H1 (cell line): ENCODE results near the gene NOLC1. TPM values are rescaled to one million over a fixed set of nuclear protein-coding genes. Genes with fewer than 3 reads are reported as not detected.

ENCODE experiments used
- CTCF ChIA-PET: fragments of 300-600 bp; sonication (Branson Sonifier 250); formaldehyde crosslinking; loops from one replicate; lab custom pipeline; 2021; ENCODE audit not compliant: partially characterized antibody; lab: Charles Lee
- POLR2A ChIA-PET: fragments of 300-600 bp; sonication (Branson Sonifier 250); formaldehyde crosslinking; loops from one replicate; lab custom pipeline; 2021; ENCODE audit warnings: inconsistent platforms; ENCODE audit not compliant: partially characterized antibody; lab: Charles Lee
- DNase-seq, 2 experiments: peaks; one replicate each; pipeline versions ENCODE4 v3.0.0 to v3.0.0-alpha.2; 2010 to 2022; ENCODE audit warnings: low spot score in 2 of 2, low read depth in 1 of 2, mixed read lengths in 1 of 2
- FAIRE-seq: peaks from 2 replicates; lab custom pipeline; 2011; peaks lifted over from hg19 to GRCh38; lab: Jason Lieb, UNC
- H2AFZ ChIP-seq: 2 replicates; pipeline ENCODE4 v1.8.1; 2012; ENCODE audit warnings: low read length, inconsistent platforms
- H2AK5ac ChIP-seq: 2 replicates; pipeline ENCODE4 v1.6.1; 2013; ENCODE audit warnings: low read depth, low read length
- H2BK120ac ChIP-seq: replicated peaks from 2 replicates; pipeline ENCODE3; 2013; ENCODE audit warnings: low read depth, low read length, inconsistent platforms
- H2BK12ac ChIP-seq: 2 replicates; pipeline ENCODE4 v1.6.1; 2013; ENCODE audit warnings: low read depth, low read length
- H2BK15ac ChIP-seq: 2 replicates; pipeline ENCODE4 v1.6.1; 2013; ENCODE audit warnings: low read length
- H2BK20ac ChIP-seq: 2 replicates; pipeline ENCODE4 v1.6.1; 2013; ENCODE audit warnings: low read length
- H2BK5ac ChIP-seq: 2 replicates; pipeline ENCODE4 v1.6.1; 2013; ENCODE audit warnings: low read depth, low read length
- H3K14ac ChIP-seq: 2 replicates; pipeline ENCODE4 v1.6.1; 2013; ENCODE audit warnings: inconsistent platforms; ENCODE audit not compliant: insufficient read length
- H3K18ac ChIP-seq: 2 replicates; pipeline ENCODE4 v1.6.1; 2013; ENCODE audit warnings: low read length; ENCODE audit errors: extremely low read depth
- H3K23ac ChIP-seq: 2 replicates; pipeline ENCODE4 v1.6.1; 2013; ENCODE audit warnings: inconsistent platforms; ENCODE audit not compliant: insufficient read length
- H3K23me2 ChIP-seq: 2 replicates; pipeline ENCODE4 v1.6.1; 2013; ENCODE audit warnings: low read depth, low read length
- H3K27ac ChIP-seq: 2 replicates; pipeline ENCODE4 v1.6.1; 2011; ENCODE audit warnings: low read depth, low read length, inconsistent platforms
- H3K27me3 ChIP-seq, 4 experiments: replicated peaks in 1 of 4; 1 replicate in 1 of 4; 2 replicates in 3 of 4; pipeline versions ENCODE4 v1.6.1 to v1.8.1; 2011 to 2013; ENCODE audit warnings: low read length in 3 of 4, mild to moderate bottlenecking in 3 of 4, inconsistent platforms in 2 of 4, mixed read lengths in 2 of 4, moderate library complexity in 1 of 4; ENCODE audit not compliant: control insufficient read depth in 3 of 4, insufficient read depth in 3 of 4; ENCODE audit errors: extremely low read depth in 1 of 4
- H3K36me3 ChIP-seq, 4 experiments: 2 replicates each; pipeline versions ENCODE4 v1.6.1 to v1.8.1; 2011 to 2013; ENCODE audit warnings: mild to moderate bottlenecking in 4 of 4, low read length in 3 of 4, moderate library complexity in 2 of 4, control low read depth in 1 of 4, inconsistent platforms in 1 of 4; ENCODE audit not compliant: insufficient read depth in 4 of 4, control insufficient read depth in 2 of 4
- H3K4ac ChIP-seq: replicated peaks from 2 replicates; pipeline ENCODE3; 2013; ENCODE audit warnings: low read length, low read depth, mixed read lengths, inconsistent platforms; ENCODE audit not compliant: insufficient read length
- H3K4me1 ChIP-seq, 4 experiments: replicated peaks in 1 of 4; 1 replicate in 1 of 4; 2 replicates in 3 of 4; pipeline versions ENCODE4 v1.6.1 to v1.8.1; 2011 to 2013; ENCODE audit warnings: low read length in 3 of 4, inconsistent platforms in 2 of 4, mixed read lengths in 1 of 4; ENCODE audit not compliant: insufficient read depth in 4 of 4, control insufficient read depth in 3 of 4
- H3K4me2 ChIP-seq, 2 experiments: 2 replicates each; pipeline versions ENCODE4 v1.6.1 to v1.8.1; 2011 to 2013; ENCODE audit warnings: low read depth in 2 of 2, low read length in 2 of 2, control low read depth in 1 of 2, inconsistent platforms in 1 of 2, mild to moderate bottlenecking in 1 of 2; ENCODE audit not compliant: insufficient read depth in 1 of 2
- H3K4me3 ChIP-seq, 4 experiments: fragments of 200-600, 300-600 bp in 1 of 4; sonication (generic), shearing (Covaris generic), sonication (Bioruptor Twin) in 1 of 4; 2 replicates each; pipeline versions ENCODE4 v1.5.1 to v1.8.1; 2011 to 2016; ENCODE audit warnings: low read length in 4 of 4, low read depth in 3 of 4, control low read depth in 2 of 4, inconsistent platforms in 2 of 4, mild to moderate bottlenecking in 2 of 4, mixed read lengths in 1 of 4, moderate library complexity in 1 of 4; ENCODE audit not compliant: insufficient read depth in 2 of 4; ENCODE audit errors: extremely low read depth in 1 of 4
- H3K56ac ChIP-seq: replicated peaks from 2 replicates; pipeline ENCODE3; 2013; ENCODE audit warnings: low read depth, mild to moderate bottlenecking, mixed read lengths, low read length, inconsistent platforms; ENCODE audit not compliant: insufficient read length
- H3K79me1 ChIP-seq: 2 replicates; pipeline ENCODE4 v1.6.1; 2013; ENCODE audit warnings: low read depth, low read length, control low read depth
- H3K79me2 ChIP-seq, 2 experiments: 2 replicates each; pipeline versions ENCODE4 v1.6.1 to v1.8.1; 2012 to 2013; ENCODE audit warnings: low read length in 2 of 2, mild to moderate bottlenecking in 2 of 2, inconsistent platforms in 1 of 2; ENCODE audit not compliant: insufficient read depth in 2 of 2, control insufficient read depth in 1 of 2
- H3K9ac ChIP-seq, 4 experiments: replicated peaks in 1 of 4; 1 replicate in 1 of 4; 2 replicates in 3 of 4; pipeline versions ENCODE4 v1.6.1 to v1.8.1; 2011 to 2013; ENCODE audit warnings: low read depth in 3 of 4, low read length in 3 of 4, control low read depth in 2 of 4, mild to moderate bottlenecking in 2 of 4, moderate library complexity in 2 of 4, inconsistent platforms in 1 of 4; ENCODE audit errors: extremely low read depth in 1 of 4
- H3K9me3 ChIP-seq, 2 experiments: 2 replicates each; pipeline versions ENCODE4 v1.6.1 to v1.8.1; 2012 to 2013; ENCODE audit warnings: mild to moderate bottlenecking in 2 of 2, moderate library complexity in 2 of 2, control low read depth in 1 of 2, inconsistent platforms in 1 of 2, low read depth in 1 of 2, low read length in 1 of 2, mixed read lengths in 1 of 2; ENCODE audit not compliant: insufficient read depth in 2 of 2
- H4K20me1 ChIP-seq, 2 experiments: replicated peaks in 1 of 2; 2 replicates each; pipeline versions ENCODE3 to v1.8.1; 2011 to 2013; ENCODE audit warnings: inconsistent platforms in 2 of 2, low read length in 2 of 2, mild to moderate bottlenecking in 1 of 2; ENCODE audit not compliant: insufficient read depth in 2 of 2, control insufficient read depth in 1 of 2
- H4K5ac ChIP-seq: 2 replicates; pipeline ENCODE4 v1.6.1; 2013; ENCODE audit warnings: low read length, low read depth, mixed read lengths, inconsistent platforms; ENCODE audit not compliant: insufficient read length
- H4K8ac ChIP-seq: 2 replicates; pipeline ENCODE4 v1.8.0; 2013; ENCODE audit warnings: mild to moderate bottlenecking, moderate library complexity, low read length, inconsistent platforms; ENCODE audit not compliant: insufficient read depth; ENCODE audit errors: extremely low read depth
- H4K91ac ChIP-seq: replicated peaks from 2 replicates; pipeline ENCODE3; 2013; ENCODE audit warnings: low read length, mixed read lengths, inconsistent platforms; ENCODE audit not compliant: insufficient read length
- BCL11A ChIP-seq, 2 experiments: IDR thresholded peaks; one replicate each; pipeline ENCODE4 v1.6.1; 2011; ENCODE audit warnings: low read depth in 2 of 2, low read length in 2 of 2, mild to moderate bottlenecking in 2 of 2
- BRCA1 ChIP-seq: IDR thresholded peaks from 2 replicates; pipeline ENCODE4 v1.6.1; 2012; ENCODE audit warnings: low read depth, low read length, improper control_type of control experiment
- CBX8 ChIP-seq: fragments of 300-800, 300-1000 bp; sonication (generic); IDR thresholded peaks from 2 replicates; pipeline ENCODE4 v1.7.1; 2016; ENCODE audit warnings: low read depth, low read length, borderline replicate concordance
- CTBP2 ChIP-seq: IDR thresholded peaks from 2 replicates; pipeline ENCODE4 v1.7.0; 2011; ENCODE audit warnings: borderline replicate concordance, mild to moderate bottlenecking, moderate library complexity, mixed read lengths, low read length; ENCODE audit not compliant: insufficient read depth, insufficient read length
- FOSL1 ChIP-seq: IDR thresholded peaks from 2 replicates; pipeline ENCODE4 v1.6.1; 2011; ENCODE audit warnings: mild to moderate bottlenecking, low read depth, low read length, moderate library complexity; ENCODE audit not compliant: insufficient read depth
- HDAC2 ChIP-seq, 2 experiments: fragments of 300-600 bp in 1 of 2; sonication (generic) in 1 of 2; IDR thresholded peaks; 2 replicates each; pipeline ENCODE4 v1.6.1; 2011 to 2012; ENCODE audit warnings: low read depth in 2 of 2, low read length in 2 of 2, mild to moderate bottlenecking in 2 of 2, moderate library complexity in 2 of 2, borderline replicate concordance in 1 of 2, inconsistent platforms in 1 of 2
- PHF8 ChIP-seq: fragments of 200-600 bp; sonication (generic); conservative IDR thresholded peaks from 2 replicates; pipeline ENCODE4 v1.7.1; 2012; ENCODE audit warnings: low read depth, mild to moderate bottlenecking, inconsistent platforms, low read length, moderate library complexity
- POLR2A ChIP-seq, 2 experiments: IDR thresholded peaks; 1 replicate in 1 of 2; 2 replicates in 1 of 2; pipeline ENCODE4 v1.6.1; 2011; ENCODE audit warnings: low read depth in 2 of 2, low read length in 2 of 2, mild to moderate bottlenecking in 2 of 2; ENCODE audit errors: control extremely low read depth in 1 of 2
- POLR2AphosphoS5 ChIP-seq: IDR thresholded peaks from 2 replicates; pipeline ENCODE4 v1.6.1; 2011; ENCODE audit warnings: low read depth, low read length
- SAP30 ChIP-seq: fragments of 300-600 bp; sonication (generic); IDR thresholded peaks from 2 replicates; pipeline ENCODE4 v1.7.1; 2012; ENCODE audit warnings: low read length, moderate library complexity, mild to moderate bottlenecking, inconsistent platforms; ENCODE audit not compliant: insufficient read depth, insufficient replicate concordance
- SRF ChIP-seq: IDR thresholded peaks from 2 replicates; pipeline ENCODE4 v1.6.1; 2011; ENCODE audit warnings: mild to moderate bottlenecking, low read depth, low read length, moderate library complexity
- TAF1 ChIP-seq: IDR thresholded peaks from 2 replicates; pipeline ENCODE4 v1.6.1; 2011; ENCODE audit warnings: mild to moderate bottlenecking, low read depth, low read length
- YY1 ChIP-seq: IDR thresholded peaks from 2 replicates; pipeline ENCODE4 v1.6.1; 2011; ENCODE audit warnings: low read depth, mild to moderate bottlenecking, low read length
- ZNF274 ChIP-seq: IDR thresholded peaks from 2 replicates; pipeline ENCODE4 v1.7.0; 2012; ENCODE audit warnings: low read length, borderline replicate concordance; ENCODE audit errors: extremely low read depth
- WGBS, 2 experiments: shearing (Covaris generic) in 1 of 2; methylation state at CpG; one replicate each; pipeline versions ENCODE4 v1.1.6 to v1.1.7; 2013 to 2015; ENCODE audit warnings: low lambda C conversion rate in 2 of 2, mixed read lengths in 2 of 2, inconsistent platforms in 1 of 2, low coverage in 1 of 2, missing lambda C conversion rate in 1 of 2; ENCODE audit not compliant: insufficient replicate concordance in 2 of 2, insufficient coverage in 1 of 2, insufficient read length in 1 of 2; ENCODE audit errors: extremely low coverage in 1 of 2, missing lambda C conversion rate in 1 of 2; 5-methylcytosine and 5-hydroxymethylcytosine counted together
- polyA plus RNA-seq, 7 experiments: library from polyadenylated mRNA; depleted of rRNA in 3 of 7; stranded (reverse) in 5 of 7; unstranded in 2 of 7; fragments of >200 nt in 5 of 7; fragments of 200-250 nt in 2 of 7; gene quantifications; 1 replicate in 5 of 7; 2 replicates in 1 of 7; 4 replicates in 1 of 7; pipeline versions ENCODE4 v1.2.1 to v1.2.3, GENCODE V29; 2011 to 2013; ENCODE audit warnings: missing spikeins in 2 of 7, mixed read lengths in 2 of 7
- total RNA-seq: library from RNA; stranded (reverse); fragmentation: NEBNext Ultra II Directional; extraction: Animal tissue kit (Norgen Biotek cat#: 25700); gene quantifications from 2 replicates; pipeline ENCODE4 v1.2.1, GENCODE V29; 2021

The NOLC1 gene
- total and polyA plus RNA-seq, 2 of the 8 experiments (the other 6 are each of a cell fraction or from before 2014, with no cell fraction given): 86.3 to 191 TPM

- Histone ChIP-seq H2BK5ac (no peak overlapping the region), H3K56ac (no peak overlapping the region), H3K4ac (no peak overlapping the region), H3K27me3 (no peaks in the 10 kb centered on the region), H3K27ac (no peak overlapping the region), H2AFZ (no peak overlapping the region), H4K20me1 (peaks cover 12 to 14% of the 10 kb centered on the region in 2 experiments), H3K23ac (no peak overlapping the region), H3K79me2 (peaks cover 31 to 52% of the 10 kb centered on the region in 2 experiments), H2BK12ac (no peak overlapping the region), H3K4me3 (no peak overlapping the region), H2BK120ac (no peak overlapping the region), H4K5ac (no peak overlapping the region), H3K79me1 (peaks cover 13% of the 10 kb centered on the region), H3K9ac (no peak overlapping the region), H3K4me2 (no peak overlapping the region), H3K4me1 (peaks cover 0 to 2% (median under 1%) of the 10 kb centered on the region in 4 experiments; a peak in 1 of 7 replicates), H4K8ac (no peak overlapping the region), H3K36me3 (peaks cover 54 to 67% (median 63%) of the 10 kb centered on the region in 4 experiments), H3K9me3 (no peaks in the 10 kb centered on the region), H2BK20ac (peak overlapping the region; percentile 67; the same call in 1 of the 2 replicates), H3K23me2 (0 out of 2 replicates have a peak, but pooled peaks cover 2% of the 10 kb centered on the region), H3K18ac (no peak overlapping the region), H3K14ac (no peak overlapping the region), H2BK15ac (no peak overlapping the region), H2AK5ac (no peak overlapping the region), H4K91ac (no peak overlapping the region)
- DNase-seq: no peak
- no peak for FAIRE-seq
- CTCF ChIA-PET: interaction anchor here (0.7 to 5.2 kb wide), 5 partner anchors 12 to 241 kb away, joined by 3 to 28 read pairs (median 3); no protein-coding TSS in a partner anchor
- POLR2A ChIA-PET: interaction anchor here (0.8 to 17.3 kb wide), 6 partner anchors 12 to 91 kb away, joined by 3 to 408 read pairs (median 4); partner anchors contain the start of gene NOLC1
- WGBS, 2 experiments: 96% methylated on average over 3 of the region's 3 CpGs; no CpG with 5 or more reads in 1 of the 2 experiments
- no peak for TF ChIP-seq TAF1
- no peak for TF ChIP-seq YY1
- no peak for TF ChIP-seq BCL11A (IDR thresholded peaks at IDR 0.05; ENCODE audit: low read depth in 2 of 2, low read length in 2 of 2)
- TF ChIP-seq SAP30: no peak
- no peak for TF ChIP-seq POLR2A (IDR thresholded peaks at IDR 0.05; ENCODE audit: control extremely low read depth in 1 of 2, low read depth in 2 of 2, low read length in 2 of 2)
- no peak for TF ChIP-seq PHF8
- no peak for TF ChIP-seq CTBP2
- no peak for TF ChIP-seq SRF
- TF ChIP-seq BRCA1: no peak
- TF ChIP-seq POLR2AphosphoS5: no peak; the same call in 1 of the 2 replicates
- TF ChIP-seq CBX8: no peak
- TF ChIP-seq HDAC2 (IDR thresholded peaks at IDR 0.05; ENCODE audit: borderline replicate concordance in 1 of 2, low read depth in 2 of 2, low read length in 2 of 2): no peak
- no peak for TF ChIP-seq FOSL1
- TF ChIP-seq ZNF274: no peak
These were observed 5.0 kb downstream of the NOLC1 start for GRCh38 chr10:102157224-102157623.
